OCI-M2 (cell line): ENCODE measurements around the gene GALNS.

Source experiments
- DNase-seq: peaks from one replicate; lab custom pipeline; 2025; ENCODE audit not compliant: unreplicated experiment; lab: John Stamatoyannopoulos, UW

Gene GALNS

GRCh38 chr16:88820385-88821025, 36.2 kb downstream of the GALNS start:
- DNase-seq: no peak

DNA sequence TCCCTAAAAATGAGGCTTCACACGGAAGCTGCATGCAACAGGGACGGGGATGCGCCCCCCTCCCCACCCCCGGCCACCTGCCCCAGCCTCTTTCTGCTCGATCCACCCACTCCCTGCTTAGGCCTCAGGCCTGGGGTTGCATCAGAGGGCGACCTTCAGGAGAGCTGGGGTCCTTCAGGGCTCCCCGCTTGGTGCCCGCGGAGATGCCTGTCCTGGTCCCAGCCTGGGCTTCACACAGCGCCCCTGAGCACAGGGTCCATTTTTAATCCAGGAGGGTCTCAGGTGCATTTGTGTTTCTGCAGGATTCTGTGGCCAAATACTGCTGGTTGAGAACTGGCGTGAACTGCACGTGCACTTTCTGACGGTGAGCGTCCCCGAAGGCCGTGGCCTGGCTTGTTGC, 37.6 kb downstream of the GALNS start:
- DNase-seq: no peak

GRCh38 chr16:88818575-88818874, 38.2 kb downstream of the GALNS start:
- no peak for DNase-seq

- DNase-seq: no peak
Measured at GRCh38 chr16:88817785-88818574, 38.8 kb downstream of the GALNS start.

DNA sequence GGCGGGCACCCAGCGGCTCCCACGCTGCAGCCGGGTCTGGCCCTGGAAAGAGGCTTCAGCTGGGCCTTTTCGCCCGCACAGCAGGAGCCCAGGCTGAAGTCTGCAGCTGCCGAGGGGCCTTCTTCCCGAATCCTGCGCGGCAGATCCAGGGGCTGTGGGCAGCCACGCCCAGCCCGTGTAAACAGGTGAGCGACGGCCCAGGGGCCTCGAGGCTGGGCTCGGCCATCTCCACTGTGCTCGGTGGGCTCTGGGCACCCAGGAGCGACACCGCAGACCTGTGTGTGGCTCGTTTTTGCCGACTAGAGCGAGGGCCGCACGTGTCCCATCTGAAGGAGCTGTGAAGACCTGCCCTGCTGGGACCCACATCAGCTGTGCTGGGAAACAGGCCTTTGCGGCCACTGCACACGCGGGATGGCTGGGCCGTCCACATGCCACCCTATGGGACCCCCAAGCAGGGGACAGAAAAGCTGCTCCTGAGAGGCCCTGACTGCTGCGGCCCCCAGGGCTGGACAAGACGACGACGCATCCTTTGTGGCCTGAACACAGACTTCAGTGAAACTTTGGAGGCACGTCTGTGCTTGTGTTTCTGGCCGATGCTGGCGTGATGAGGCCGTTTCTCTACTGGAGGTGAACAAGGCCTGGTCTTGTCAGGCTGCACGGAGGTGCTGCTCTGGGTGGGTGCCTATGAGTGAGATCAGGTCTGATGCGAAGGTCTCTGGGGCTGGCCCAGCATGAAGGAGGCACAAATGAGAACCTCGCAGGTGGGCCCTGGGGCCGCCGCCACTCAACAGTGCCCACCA, 39.8 kb downstream of the GALNS start:
- no peak for DNase-seq

GRCh38 chr16:88815901-88816589, 40.7 kb downstream of the GALNS start:
- DNase-seq: no peak

DNA sequence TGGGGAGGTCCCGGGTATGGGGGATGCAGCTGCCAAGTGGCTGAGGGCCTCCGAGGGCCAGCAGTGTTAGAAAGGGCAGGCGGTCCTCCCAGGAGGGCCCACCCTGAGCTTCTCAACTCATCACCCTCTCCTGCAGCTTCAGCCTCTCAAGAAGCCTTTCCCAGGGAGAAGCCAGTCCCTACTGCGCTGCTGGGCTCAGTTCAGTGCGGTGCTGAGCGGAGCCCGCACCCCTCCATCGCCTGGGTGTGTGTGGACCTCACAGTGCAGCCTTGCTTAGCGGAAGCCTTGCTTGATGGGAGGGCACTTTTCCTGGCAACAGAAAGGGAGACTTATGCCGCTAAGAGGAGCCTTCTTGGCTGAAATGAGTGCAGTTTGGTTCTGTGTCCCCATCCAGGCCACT, 41.5 kb downstream of the GALNS start:
- no peak for DNase-seq

DNA sequence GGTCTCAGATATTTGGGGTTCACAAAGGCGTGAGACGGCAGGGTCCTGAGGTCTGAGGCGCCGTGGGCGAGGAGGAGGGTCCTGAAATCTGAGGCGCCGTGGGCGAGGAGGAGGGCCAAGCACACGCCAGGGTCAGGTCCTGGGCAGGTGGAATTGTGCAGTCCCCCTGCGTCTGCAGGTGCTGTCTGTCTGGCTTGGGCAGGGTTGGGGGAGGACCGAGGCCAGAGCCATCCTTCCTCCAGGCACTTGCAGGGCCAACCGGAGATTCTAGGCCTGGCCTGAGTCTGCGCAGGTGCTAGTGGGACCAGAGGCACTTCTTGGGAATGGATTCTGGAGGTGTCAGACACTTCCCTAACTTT, 42.6 kb downstream of the GALNS start:
- no peak for DNase-seq

GRCh38 chr16:88813269-88814143, 43.2 kb downstream of the GALNS start:
- no peak for DNase-seq

- DNase-seq: no peak
Measured at GRCh38 chr16:88812513-88813268, 44.1 kb downstream of the GALNS start.

DNA sequence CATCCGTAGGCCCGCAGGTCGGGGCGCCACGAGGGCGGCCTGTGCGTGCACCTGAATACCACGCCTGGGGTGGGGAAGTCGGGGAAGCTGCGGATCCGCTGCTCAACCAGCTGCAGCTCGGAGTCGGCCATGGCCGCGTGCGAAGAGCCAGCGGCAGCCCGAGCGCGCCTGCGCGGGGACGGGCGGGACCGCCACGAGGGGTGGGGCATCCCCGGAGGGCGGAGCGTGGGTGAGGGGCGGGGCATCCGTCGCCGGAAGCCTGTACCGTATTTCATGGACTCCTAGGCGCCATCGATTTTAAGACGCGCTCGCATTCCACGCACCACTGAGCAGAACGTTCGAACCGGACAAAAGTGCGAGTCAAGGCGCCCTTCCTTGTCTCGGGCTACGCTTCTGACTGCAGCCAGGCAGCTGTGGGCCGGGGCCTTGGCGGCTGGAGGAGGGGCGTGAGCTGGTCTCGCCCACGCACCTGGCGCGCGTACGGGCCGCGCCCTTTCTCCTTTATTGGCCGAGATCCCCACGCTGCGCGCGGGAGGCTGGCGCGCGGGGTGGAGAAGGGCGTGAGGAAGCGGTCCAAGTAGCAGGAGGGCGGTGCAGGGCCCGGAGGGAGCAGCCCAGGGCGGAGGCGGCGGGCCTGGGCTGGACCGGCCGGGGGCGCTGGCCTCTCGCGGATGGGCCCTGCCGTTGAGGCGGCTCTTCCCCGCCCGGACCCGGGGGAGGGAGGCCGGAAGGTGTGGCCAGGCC, 44.8 kb downstream of the GALNS start, which contains the start of gene APRT:
Gene APRT, minus strand, starts transcription at position 160 of the 744 bp plus-strand sequence. Its CDS starts 29 bp downstream, at position 131.
- DNase-seq: peak; percentile 45

DNA sequence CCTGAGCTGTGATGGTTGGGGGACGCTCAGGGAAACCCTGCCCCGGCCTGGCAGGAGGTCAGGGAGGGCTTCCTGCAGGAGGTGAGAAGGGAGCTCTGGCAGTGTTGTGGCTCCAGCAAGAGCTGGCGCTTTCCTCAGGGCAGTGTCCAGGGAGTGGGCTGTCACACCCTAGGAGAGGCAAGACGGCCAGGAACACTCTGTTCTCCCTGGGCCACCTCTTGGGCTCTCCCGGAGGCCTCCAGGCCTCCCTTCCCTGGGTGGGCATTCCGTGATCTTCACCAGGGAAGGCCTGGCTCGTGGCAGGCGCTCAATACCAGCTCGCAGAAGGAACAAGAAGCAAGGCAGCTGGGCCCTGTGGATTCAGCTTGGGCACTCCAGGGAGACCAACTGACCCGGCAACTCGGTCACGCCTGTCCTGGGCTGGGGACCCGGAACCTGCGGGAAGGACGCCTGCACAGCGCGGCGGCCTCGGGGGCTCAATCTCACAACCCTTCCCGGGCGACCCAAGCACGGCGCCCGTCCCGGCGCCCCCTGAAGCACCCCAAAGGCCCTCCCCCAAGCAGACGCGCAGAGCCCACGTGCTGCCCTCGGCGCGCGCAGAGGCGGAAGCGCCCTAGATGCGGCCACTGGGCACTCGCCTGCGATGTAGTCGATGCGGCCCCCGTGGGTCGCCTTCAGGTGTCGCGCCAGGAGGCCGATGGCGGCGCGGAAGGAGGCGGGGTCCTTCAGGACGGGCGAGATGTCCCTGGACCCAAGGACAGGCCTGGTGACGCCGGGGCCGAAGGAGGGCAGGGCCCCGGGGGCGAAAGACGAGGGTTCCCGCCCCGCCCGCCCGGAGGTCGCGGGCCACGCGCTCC, 45.6 kb downstream of the GALNS start:
- no peak for DNase-seq

- DNase-seq: no peak
Measured at GRCh38 chr16:88810166-88810911, 46.4 kb downstream of the GALNS start.

GRCh38 chr16:88809676-88810165, 47.0 kb downstream of the GALNS start:
- no peak for DNase-seq

DNA sequence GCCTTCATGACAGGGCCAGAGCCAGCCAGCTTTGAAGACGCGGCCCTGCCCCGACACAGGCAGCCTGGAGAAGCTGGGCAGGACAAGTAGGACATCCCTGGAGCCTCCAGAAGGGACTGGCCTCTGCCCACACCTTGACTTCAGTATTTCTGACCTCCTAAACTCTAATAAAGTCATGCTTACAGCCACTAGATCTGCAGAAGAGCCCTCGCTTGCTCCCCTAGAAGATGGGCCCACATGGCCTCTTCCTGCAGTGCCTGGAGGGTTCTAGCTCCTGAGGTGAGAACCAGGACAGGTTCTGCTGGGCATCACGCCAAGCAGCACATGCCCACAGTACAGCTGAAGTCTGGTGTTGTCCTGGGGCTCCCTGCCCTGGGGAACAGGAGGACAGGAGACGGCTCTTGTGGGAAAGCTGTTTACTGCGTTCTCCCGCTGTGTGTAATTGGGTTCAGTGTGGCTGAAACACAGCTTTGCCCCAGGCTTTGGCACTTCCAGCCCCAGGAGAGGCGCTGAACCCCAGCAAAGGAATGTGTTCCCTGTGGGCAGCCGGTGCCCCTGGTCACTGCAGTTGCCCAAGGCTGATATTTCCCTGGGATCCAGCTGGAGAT, 47.6 kb downstream of the GALNS start:
- no peak for DNase-seq

- DNase-seq: no peak
Measured at GRCh38 chr16:88807626-88808453, 48.9 kb downstream of the GALNS start.
